T-helper 1 cell treated with Interleukin-12 subunit alpha and Interleukin-12 subunit beta and Interleukin-4 antibody, amounts not matched to agents 30 ng/mL and 1 ng/mL, for 36 hours (primary cell): ENCODE results near the gene SMKR1. TPM values are rescaled to one million over a fixed set of nuclear protein-coding genes. Genes with fewer than 3 reads are reported as not detected.
"Not testable (repeated sequence)": the region's sequence is repeated elsewhere in the genome, so short reads cannot be mapped to it uniquely, and the experiment has no call there.

Source experiments
- intact Hi-C: fragments of 100-400 bp; cut with micrococcal nuclease; formaldehyde crosslinking; loops from one replicate; pipeline ENCODE4 v1.15.1; 2024
- total RNA-seq: library from RNA; stranded (reverse); gene quantifications from 2 replicates; pipeline ENCODE4 v1.2.3, GENCODE V29; 2022

Gene SMKR1
- total RNA-seq, 1 donor from 2014 or later, result 1.1 TPM

- intact Hi-C loops, result not testable (repeated sequence)
Measured at GRCh38 chr7:129481376-129481775, 21.0 kb upstream of the SMKR1 start.

GRCh38 chr7:129482781-129483180 is 19.6 kb upstream of the SMKR1 start:
- intact Hi-C loops, result no loop called here

GRCh38 chr7:129489491-129489890 is 12.8 kb upstream of the SMKR1 start:
- intact Hi-C loops, result no loop called here

- intact Hi-C loops, result loop anchor here (5.0 kb wide), 2 partner anchors 40 to 340 kb away; no protein-coding TSS in a partner anchor
Measured at GRCh38 chr7:129492391-129492790, 9.9 kb upstream of the SMKR1 start.

- intact Hi-C loops, result loop anchor here (5.0 kb wide), 2 partner anchors 39 to 339 kb away; no protein-coding TSS in a partner anchor
Measured at GRCh38 chr7:129493555-129493954, 8.8 kb upstream of the SMKR1 start.

GRCh38 chr7:129494041-129494440 is 8.3 kb upstream of the SMKR1 start:
- intact Hi-C loops, result loop anchor here (1.0 to 5.0 kb wide), 3 partner anchors 8 to 338 kb away; partner anchors contain the start of gene SMKR1

GRCh38 chr7:129495987-129496386 is 6.3 kb upstream of the SMKR1 start:
- intact Hi-C loops, result no loop called here

- intact Hi-C loops, result no loop called here
Measured at GRCh38 chr7:129496653-129497052, 5.7 kb upstream of the SMKR1 start.

- intact Hi-C loops, result no loop called here
Measured at GRCh38 chr7:129497156-129497555, 5.2 kb upstream of the SMKR1 start.

- intact Hi-C loops, result no loop called here
Measured at GRCh38 chr7:129498021-129498420, 4.3 kb upstream of the SMKR1 start.

GRCh38 chr7:129499999-129500398 is 2.3 kb upstream of the SMKR1 start:
- intact Hi-C loops, result loop anchor here (5.0 kb wide), 2 partner anchors 137 to 327 kb away; no protein-coding TSS in a partner anchor

GRCh38 chr7:129502708-129503685 is 666 bp downstream of the SMKR1 start:
- intact Hi-C loops, result loop anchor here (1.0 to 5.0 kb wide), 9 partner anchors 9 to 640 kb away; partner anchors contain the start of genes ATP6V1F, NRF1 and STRIP2

- intact Hi-C loops, result loop anchor here (2.0 to 5.0 kb wide), 4 partner anchors 134 to 641 kb away; partner anchors contain the start of gene ATP6V1F
Measured at GRCh38 chr7:129503725-129504124, 1.4 kb downstream of the SMKR1 start.

- intact Hi-C loops, result no loop called here
Measured at GRCh38 chr7:129512192-129512591, 9.9 kb downstream of the SMKR1 start.

- intact Hi-C loops, result no loop called here
Measured at GRCh38 chr7:129513546-129513945, 11.2 kb downstream of the SMKR1 start.

- intact Hi-C loops, result no loop called here
Measured at GRCh38 chr7:129514683-129515082, 12.4 kb downstream of the SMKR1 start.

GRCh38 chr7:129515381-129515780 is 13.1 kb downstream of the SMKR1 start:
- intact Hi-C loops, result no loop called here

GRCh38 chr7:129517931-129518330 is 15.6 kb downstream of the SMKR1 start:
- intact Hi-C loops, result no loop called here

GRCh38 chr7:129519464-129519863 is 17.1 kb downstream of the SMKR1 start:
- intact Hi-C loops, result no loop called here

GRCh38 chr7:129522088-129522970 is 20.0 kb downstream of the SMKR1 start:
- intact Hi-C loops, result no loop called here

GRCh38 chr7:129522971-129523340 is 20.6 kb downstream of the SMKR1 start:
- intact Hi-C loops, result no loop called here
